ENCODE results near the gene CLASRP.
A peak's percentile ranks its signal among the peaks of the same experiment; 100 is the strongest.

The CLASRP gene

GRCh38 chr19:45020071-45020470 is 18.8 kb upstream of the CLASRP start:
- DNase-seq (ENCODE audit: low spot score): no peak

DNA sequence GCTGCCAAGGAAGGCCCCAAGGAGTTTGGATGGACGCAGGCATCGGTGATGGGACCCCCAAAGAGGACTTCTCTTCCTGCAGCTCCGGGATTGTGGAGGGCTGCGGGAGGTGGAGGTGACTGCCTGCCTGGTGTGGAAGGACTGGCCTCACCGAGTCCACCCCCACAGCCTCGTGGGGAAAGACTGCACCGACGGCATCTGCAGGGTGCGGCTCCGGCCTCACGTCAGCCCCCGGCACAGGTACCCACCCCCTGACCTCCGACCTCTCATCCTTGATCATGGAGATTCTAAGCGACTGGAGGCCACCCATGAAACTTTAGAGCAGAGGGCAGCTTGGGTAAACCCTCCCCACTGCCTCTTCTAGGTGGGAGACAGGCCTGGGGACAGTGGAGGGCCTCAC is 16.9 kb upstream of the CLASRP start:
- DNase-seq (ENCODE audit: low spot score): no peak

DNA sequence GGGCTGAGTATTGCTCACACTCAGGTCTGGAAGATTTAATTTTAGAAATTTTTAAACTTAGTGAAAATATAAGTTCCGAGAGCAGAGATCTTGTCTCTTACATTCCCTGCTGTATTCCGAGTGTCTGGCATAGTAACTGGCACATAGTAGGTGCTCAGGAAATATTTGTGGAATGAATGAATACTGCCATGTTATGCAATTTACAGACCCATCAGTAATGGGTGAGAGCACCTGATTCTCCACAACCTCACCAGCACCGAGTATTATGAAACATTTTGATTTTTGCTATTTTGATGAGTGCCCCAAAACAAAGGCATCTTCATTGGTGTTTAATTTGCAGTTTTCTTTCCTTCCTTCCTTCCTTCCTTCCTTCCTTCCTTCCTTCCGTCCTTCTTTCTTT is 15.8 kb upstream of the CLASRP start:
- DNase-seq (ENCODE audit: low spot score): no peak

GRCh38 chr19:45025264-45025663 is 13.6 kb upstream of the CLASRP start:
- no peak for DNase-seq (ENCODE audit: low spot score)

GRCh38 chr19:45027371-45027770 is 11.5 kb upstream of the CLASRP start:
- DNase-seq (ENCODE audit: low spot score): no peak

- no peak for DNase-seq (ENCODE audit: low spot score)
Observed at GRCh38 chr19:45030825-45031224, 8.0 kb upstream of the CLASRP start.

GRCh38 chr19:45032421-45032820 is 6.4 kb upstream of the CLASRP start:
- DNase-seq (ENCODE audit: low spot score): no peak

- no peak for DNase-seq (ENCODE audit: low spot score)
Observed at GRCh38 chr19:45035755-45036154, 3.1 kb upstream of the CLASRP start.

DNA sequence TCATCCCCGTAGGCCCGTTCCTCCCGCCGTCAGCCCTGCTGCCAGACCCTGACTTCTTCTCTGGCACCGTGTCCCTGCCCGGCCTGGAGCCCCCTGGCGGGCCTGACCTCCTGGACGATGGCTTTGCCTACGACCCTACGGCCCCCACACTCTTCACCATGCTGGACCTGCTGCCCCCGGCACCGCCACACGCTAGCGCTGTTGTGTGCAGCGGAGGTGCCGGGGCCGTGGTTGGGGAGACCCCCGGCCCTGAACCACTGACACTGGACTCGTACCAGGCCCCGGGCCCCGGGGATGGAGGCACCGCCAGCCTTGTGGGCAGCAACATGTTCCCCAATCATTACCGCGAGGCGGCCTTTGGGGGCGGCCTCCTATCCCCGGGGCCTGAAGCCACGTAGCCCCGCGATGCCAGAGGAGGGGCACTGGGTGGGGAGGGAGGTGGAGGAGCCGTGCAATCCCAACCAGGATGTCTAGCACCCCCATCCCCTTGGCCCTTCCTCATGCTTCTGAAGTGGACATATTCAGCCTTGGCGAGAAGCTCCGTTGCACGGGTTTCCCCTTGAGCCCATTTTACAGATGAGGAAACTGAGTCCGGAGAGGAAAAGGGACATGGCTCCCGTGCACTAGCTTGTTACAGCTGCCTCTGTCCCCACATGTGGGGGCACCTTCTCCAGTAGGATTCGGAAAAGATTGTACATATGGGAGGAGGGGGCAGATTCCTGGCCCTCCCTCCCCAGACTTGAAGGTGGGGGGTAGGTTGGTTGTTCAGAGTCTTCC is 1.3 kb upstream of the CLASRP start:
- no peak for DNase-seq (ENCODE audit: low spot score)

DNA sequence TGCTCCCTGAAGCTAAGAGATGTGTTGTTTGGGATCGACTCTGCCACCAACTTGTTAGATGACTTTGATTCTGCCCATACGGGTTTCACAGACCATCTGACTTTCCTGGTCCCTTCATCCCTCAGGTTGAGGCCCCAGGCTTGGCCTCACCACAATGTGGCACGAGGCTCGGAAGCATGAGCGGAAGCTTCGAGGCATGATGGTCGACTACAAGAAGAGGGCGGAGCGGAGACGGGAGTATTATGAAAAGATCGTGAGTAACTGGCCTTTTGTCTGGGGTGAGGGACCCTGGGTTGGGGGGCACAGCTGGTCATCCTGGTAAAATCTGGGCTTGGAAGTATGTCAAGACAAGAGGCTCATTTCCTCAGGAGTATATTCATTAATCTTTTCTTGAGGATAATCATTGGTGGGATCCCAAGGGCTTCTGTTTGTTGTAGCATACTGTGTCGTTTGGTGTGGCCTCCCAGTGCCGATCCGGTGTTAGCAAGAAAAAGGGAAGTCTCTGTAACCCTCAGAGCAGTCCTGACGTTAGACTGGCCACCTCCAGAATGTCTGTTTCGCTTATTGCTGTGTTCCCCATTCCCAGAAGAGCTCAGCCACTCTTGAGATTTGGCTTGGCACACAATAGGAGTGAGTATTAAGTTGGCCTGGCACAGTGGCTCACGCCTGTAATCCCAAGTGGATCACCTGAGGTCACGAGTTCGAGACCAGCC is 1.4 kb downstream of the CLASRP start:
- no peak for DNase-seq (ENCODE audit: low spot score)

- DNase-seq (ENCODE audit: low spot score): no peak
Observed at GRCh38 chr19:45041125-45041524, 2.3 kb downstream of the CLASRP start.

- DNase-seq (ENCODE audit: low spot score): no peak
Observed at GRCh38 chr19:45045671-45046353, 7.0 kb downstream of the CLASRP start.

- DNase-seq (ENCODE audit: low spot score): no peak
Observed at GRCh38 chr19:45046355-45046754, 7.5 kb downstream of the CLASRP start.

DNA sequence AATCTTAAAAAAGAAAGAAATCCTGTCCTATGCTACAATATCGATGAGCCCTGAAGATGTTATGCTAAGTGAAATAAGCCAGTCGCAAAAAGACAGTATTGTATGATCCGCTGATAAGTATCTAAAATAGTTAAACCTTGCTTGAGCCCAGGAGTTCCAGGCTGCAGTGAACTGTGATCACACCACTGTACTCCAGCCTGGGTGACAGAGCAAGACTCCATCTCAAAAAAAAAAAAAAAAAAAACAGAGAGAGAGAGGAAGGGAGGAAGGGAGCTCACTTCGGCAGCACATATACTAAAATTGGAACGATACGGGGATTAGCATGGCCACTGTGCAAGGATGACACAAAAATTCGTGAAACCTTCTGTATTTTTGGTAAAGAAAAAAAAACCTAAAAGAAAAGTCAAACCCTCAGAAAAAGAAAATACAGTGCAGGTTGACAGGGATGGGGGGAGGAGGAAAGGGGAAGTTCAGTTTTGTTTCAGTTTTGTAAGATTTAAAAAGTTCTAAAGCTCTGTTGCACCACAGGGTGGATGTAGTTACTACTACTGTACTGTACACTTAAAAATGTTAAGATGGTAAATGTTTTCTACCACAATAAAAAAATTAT is 8.4 kb downstream of the CLASRP start:
- no peak for DNase-seq (ENCODE audit: low spot score)

GRCh38 chr19:45049073-45049736 is 10.4 kb downstream of the CLASRP start:
- no peak for DNase-seq (ENCODE audit: low spot score)

DNA sequence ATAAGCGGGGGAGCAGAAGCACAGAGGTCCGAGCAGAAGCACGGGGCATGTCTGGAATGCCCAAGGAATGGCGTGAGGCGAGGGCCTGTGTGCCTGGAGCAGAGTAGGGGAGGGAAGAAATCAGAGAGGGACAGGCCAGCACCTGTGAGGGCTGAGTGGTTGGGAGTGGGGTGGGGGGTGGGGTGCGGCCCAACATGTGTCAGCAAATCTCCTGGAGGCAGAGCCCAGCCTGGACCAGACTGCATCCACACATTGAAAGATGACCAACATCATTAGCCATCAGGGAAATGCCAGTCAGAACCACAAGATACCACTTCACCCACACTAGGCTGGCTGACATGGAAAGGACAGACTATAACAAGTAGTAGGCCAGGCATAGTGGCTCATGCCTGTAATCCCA is 11.2 kb downstream of the CLASRP start:
- no peak for DNase-seq (ENCODE audit: low spot score)

GRCh38 chr19:45051929-45052579 is 13.2 kb downstream of the CLASRP start:
- DNase-seq (ENCODE audit: low spot score): no peak

DNA sequence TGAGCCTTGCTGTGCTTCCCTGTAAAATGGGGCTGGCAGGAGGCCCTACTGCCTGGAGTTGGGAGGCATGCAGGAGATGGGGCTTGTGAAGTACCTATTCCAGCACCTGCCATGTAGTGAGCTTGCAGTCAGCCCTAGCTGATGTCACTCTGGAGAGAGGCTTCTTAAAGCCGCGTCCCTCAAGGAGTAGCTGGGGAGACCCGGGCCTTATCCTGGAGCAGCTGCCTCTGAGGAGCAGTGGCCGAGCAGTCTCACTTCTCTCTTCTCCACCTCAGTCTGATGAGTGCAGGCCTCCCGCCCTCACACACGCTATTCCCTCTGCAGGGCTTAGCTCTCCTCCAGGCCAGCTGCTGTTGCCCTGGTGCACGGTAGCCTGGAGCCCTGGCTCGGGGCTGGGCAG is 18.0 kb downstream of the CLASRP start:
- DNase-seq (ENCODE audit: low spot score): no peak

DNA sequence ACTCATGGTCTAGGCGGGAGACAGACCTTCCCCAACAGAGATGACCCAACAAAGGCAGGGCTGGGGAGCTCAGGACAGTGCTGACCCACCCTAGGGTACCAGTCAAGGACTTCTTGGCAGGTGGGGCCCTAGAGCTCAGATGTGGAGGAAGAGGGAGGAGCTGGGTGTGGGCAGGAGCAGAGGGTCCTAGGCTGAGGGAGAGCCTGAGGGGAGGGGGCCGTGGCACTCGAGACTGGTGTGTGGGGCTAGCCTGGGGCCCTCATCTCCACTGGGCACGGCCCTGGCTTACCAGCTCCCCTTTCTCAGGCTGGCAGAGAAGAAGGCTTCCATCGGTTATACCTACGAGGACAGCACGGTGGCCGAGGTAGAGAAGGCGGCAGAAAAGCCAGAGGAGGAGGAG is 18.6 kb downstream of the CLASRP start:
- no peak for DNase-seq (ENCODE audit: low spot score)

GRCh38 chr19:45058622-45059159 is 19.8 kb downstream of the CLASRP start:
- no peak for DNase-seq (ENCODE audit: low spot score)

GRCh38 chr19:45059258-45059965 is 20.6 kb downstream of the CLASRP start:
- DNase-seq (ENCODE audit: low spot score): peak; percentile 49

Measured in LoVo (cell line).